GM21526 (cell line): ENCODE data around the gene CEMP1.

ENCODE experiments used
- ATAC-seq: cut with Tn5 transposase; IDR thresholded peaks from one replicate; pipeline ENCODE4 v1.9.1; 2021; ENCODE audit warnings: moderate library complexity; ENCODE audit not compliant: unreplicated experiment, low FRiP score

Gene CEMP1

GRCh38 chr16:2487903-2488531 lies 43.2 kb downstream of the CEMP1 start:
- no peak for ATAC-seq

GRCh38 chr16:2487517-2487842 lies 43.7 kb downstream of the CEMP1 start:
- no peak for ATAC-seq

- no peak for ATAC-seq
Observed at GRCh38 chr16:2486645-2487516, 44.3 kb downstream of the CEMP1 start.

GRCh38 chr16:2485811-2486507 lies 45.2 kb downstream of the CEMP1 start:
- no peak for ATAC-seq

- no peak for ATAC-seq
Observed at GRCh38 chr16:2484898-2485508, 46.2 kb downstream of the CEMP1 start.

- no peak for ATAC-seq
Observed at GRCh38 chr16:2483939-2484897, 47.0 kb downstream of the CEMP1 start.

GRCh38 chr16:2482708-2483534 lies 48.3 kb downstream of the CEMP1 start:
- no peak for ATAC-seq

DNA sequence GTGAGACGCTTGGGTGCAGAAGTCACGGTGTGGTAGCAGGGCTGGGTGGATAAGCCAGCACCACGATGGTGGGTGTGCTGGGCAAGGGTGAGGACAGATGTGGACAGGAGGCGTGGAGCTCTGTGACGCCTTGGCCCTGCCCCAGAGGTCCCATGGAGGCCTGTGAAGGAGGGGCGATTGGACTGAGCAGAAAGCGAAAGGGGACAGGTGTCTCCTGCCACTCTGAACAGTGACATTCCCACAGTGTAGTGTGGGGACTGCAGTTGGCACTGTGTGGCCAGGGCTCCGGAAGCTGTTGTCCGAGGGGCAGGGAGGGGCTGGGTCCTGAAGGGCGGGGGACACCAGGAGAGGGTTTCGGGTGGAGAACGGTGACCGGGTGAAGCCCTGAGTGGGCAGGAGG lies 49.0 kb downstream of the CEMP1 start:
- ATAC-seq: no peak

DNA sequence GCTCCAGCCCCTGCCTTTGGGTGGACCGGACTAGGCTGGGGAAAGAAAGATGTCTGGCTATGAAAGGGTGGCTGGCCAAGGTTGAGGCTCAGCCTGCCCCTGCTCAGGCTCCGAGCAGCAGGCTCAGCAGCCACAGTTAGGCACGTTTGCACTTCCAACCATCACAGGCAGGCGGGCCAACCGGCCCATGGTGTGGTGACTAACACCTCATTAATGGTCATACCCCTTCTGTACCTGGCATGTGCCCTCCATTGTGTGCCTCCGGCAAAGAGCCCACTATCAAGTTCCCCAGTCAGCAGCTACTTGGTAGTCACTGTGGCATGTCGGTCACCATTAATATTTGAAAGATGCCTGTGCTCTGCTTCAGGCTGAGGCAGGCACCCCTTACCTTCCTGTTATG lies 49.5 kb downstream of the CEMP1 start:
- ATAC-seq: no peak

GRCh38 chr16:2480948-2481347 lies 50.3 kb downstream of the CEMP1 start:
- ATAC-seq: no peak
